HG03439 (cell line): ENCODE measurements around the gene DVL1.

Source experiments
- ATAC-seq: cut with Tn5 transposase; IDR thresholded peaks from one replicate; pipeline ENCODE4 v1.9.1; 2021; ENCODE audit warnings: mild to moderate bottlenecking, moderate library complexity; ENCODE audit not compliant: unreplicated experiment

Gene DVL1

DNA sequence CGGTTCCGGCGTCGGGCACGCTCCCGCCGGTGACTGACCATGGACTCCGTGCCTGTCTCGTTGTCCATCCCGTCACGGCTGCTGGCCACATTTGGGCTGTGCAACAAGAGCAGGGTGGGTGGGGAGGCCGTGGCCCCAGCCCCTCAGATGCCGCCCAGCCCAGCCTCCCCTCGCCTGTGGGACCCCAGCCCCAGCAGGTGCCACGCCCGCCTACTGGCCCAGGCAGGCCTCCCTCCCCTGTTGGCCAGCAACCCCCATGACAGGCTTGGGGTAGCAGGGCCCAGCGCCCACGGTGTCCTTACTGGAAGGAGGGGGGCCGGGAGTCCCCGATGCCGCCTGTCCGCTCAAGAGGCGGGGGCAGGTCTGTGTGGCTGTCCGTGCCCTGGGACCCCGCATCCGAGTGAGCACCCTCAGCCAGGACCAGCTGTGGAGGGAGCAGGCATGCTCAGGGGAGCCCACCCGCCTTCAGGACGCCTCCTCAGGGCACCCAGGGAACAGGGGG is 7.1 kb downstream of the DVL1 start:
- no peak for ATAC-seq

GRCh38 chr1:1341549-1342021 is 7.6 kb downstream of the DVL1 start:
- no peak for ATAC-seq

DNA sequence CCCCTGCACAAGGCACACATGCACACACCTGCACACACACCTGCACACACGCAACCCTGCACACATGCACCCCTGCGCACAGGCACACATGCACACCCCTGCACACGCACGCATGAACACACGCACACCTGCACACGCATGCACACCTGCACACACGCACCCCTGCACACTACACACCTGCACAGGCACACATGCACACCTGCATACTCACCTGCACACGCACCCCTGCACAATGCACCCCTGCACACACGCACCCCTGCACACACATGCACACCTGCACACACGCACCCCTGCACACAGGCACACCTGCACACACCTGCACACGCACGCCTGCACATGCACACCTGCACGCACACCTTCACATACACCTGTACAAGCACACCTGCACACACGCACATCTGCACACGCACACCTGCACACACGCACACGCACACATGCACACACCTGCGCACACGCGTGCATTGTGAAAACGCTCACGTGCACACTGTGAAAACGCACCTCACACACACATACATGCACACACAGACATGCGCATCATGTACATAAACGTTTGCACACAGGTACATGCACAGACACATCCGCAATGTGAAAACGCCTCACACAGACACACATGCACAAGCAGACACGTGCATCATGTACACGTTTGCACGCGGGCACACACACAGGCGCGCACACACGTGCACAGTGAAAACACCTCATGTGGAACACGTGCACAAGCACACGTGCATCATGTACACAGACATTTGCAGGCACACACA is 8.2 kb downstream of the DVL1 start:
- ATAC-seq: no peak

- ATAC-seq: no peak
Measured at GRCh38 chr1:1340185-1340584, 9.0 kb downstream of the DVL1 start.

DNA sequence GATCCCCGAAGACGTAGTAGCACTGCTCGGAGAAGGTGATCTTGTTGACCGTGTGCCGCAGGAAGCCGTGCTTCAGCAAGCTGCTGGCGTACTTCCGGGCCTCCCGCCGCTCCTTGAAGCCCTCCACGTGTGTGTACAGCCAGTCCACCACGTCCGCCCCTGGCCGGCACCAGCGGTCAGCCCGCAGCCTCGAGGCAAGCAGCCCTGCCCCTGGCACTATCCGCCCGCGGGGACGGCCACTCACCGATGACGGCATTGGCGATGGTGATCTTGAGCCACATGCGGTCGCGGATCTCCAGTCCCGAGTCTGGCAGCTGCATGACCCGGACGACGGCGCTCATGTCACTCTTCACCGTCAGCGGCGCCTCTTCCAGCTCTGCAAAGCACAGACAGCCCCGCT is 10.9 kb downstream of the DVL1 start:
- ATAC-seq: no peak

- no peak for ATAC-seq
Measured at GRCh38 chr1:1337793-1338147, 11.4 kb downstream of the DVL1 start.

GRCh38 chr1:1336931-1337792 is 12.1 kb downstream of the DVL1 start:
- ATAC-seq: no peak

DNA sequence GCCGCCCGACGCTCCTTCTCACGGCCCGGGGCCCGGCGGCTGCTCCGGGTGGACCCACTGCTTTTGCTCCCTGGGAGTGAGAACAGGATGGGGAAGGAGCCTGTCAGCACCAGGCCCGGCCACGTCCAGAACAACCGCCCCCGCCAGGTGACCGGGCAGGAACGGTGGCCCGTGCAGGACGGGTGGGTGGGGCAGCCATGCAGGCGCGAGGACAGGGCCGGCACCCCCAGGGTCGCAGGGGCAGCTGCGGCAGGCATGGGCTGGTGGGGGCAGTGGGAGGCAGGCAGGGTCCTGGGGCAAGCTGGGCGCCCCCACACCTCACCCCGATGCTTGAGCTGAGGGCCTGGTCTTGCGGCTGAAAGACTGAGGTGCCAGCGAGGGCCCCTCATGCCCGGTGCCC is 12.8 kb downstream of the DVL1 start:
- no peak for ATAC-seq

GRCh38 chr1:1335792-1336248 is 13.4 kb downstream of the DVL1 start:
- no peak for ATAC-seq

DNA sequence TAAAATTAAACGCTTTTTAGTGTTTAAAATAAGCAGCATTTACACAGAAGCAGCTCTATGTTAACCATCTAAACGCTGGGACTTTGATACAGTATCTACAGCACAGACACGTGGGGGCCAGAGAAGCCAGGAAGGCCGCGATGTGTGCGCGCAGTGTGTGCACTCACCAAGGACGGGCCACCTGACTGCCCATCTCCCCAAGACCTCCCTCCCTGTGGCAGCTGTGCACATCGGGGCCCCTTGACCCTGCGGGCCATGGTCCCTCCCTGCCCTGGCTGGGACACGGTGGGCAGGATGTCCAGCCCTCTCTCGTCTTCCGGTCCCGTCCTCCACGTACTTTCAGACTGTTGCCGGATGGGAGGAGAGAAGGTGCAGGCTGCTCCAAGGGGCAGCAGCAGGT is 13.9 kb downstream of the DVL1 start:
- no peak for ATAC-seq

GRCh38 chr1:1334835-1335234 is 14.4 kb downstream of the DVL1 start:
- ATAC-seq: no peak

DNA sequence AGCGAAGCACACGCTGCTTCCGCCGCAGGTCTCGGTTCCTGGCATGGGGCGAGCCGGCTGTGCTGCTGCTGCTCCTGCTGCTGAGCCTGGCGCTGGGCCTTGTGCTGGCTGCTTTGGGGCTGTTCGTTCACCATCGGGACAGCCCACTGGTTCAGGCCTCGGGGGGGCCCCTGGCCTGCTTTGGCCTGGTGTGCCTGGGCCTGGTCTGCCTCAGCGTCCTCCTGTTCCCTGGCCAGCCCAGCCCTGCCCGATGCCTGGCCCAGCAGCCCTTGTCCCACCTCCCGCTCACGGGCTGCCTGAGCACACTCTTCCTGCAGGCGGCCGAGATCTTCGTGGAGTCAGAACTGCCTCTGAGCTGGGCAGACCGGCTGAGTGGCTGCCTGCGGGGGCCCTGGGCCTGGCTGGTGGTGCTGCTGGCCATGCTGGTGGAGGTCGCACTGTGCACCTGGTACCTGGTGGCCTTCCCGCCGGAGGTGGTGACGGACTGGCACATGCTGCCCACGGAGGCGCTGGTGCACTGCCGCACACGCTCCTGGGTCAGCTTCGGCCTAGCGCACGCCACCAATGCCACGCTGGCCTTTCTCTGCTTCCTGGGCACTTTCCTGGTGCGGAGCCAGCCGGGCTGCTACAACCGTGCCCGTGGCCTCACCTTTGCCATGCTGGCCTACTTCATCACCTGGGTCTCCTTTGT is 15.5 kb downstream of the DVL1 start:
- ATAC-seq: no peak

DNA sequence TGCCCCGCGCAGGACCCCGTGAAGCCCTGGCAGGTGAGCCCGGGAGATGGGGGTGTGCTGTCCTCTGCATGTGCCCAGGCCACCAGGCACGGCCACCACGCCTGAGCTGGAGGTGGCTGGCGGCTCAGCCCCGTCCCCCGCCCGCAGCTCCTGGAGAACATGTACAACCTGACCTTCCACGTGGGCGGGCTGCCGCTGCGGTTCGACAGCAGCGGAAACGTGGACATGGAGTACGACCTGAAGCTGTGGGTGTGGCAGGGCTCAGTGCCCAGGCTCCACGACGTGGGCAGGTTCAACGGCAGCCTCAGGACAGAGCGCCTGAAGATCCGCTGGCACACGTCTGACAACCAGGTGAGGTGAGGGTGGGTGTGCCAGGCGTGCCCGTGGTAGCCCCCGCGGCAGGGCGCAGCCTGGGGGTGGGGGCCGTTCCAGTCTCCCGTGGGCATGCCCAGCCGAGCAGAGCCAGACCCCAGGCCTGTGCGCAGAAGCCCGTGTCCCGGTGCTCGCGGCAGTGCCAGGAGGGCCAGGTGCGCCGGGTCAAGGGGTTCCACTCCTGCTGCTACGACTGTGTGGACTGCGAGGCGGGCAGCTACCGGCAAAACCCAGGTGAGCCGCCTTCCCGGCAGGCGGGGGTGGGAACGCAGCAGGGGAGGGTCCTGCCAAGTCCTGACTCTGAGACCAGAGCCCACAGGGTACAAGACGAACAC is 16.3 kb downstream of the DVL1 start:
- no peak for ATAC-seq

GRCh38 chr1:1332031-1332755 is 17.0 kb downstream of the DVL1 start:
- ATAC-seq: no peak

- ATAC-seq: no peak
Measured at GRCh38 chr1:1331068-1331965, 17.9 kb downstream of the DVL1 start, which contains the start of gene TAS1R3. Gene TAS1R3, plus strand, starts transcription at chr1:1331280. Its CDS starts 66 bp downstream, at chr1:1331346.

DNA sequence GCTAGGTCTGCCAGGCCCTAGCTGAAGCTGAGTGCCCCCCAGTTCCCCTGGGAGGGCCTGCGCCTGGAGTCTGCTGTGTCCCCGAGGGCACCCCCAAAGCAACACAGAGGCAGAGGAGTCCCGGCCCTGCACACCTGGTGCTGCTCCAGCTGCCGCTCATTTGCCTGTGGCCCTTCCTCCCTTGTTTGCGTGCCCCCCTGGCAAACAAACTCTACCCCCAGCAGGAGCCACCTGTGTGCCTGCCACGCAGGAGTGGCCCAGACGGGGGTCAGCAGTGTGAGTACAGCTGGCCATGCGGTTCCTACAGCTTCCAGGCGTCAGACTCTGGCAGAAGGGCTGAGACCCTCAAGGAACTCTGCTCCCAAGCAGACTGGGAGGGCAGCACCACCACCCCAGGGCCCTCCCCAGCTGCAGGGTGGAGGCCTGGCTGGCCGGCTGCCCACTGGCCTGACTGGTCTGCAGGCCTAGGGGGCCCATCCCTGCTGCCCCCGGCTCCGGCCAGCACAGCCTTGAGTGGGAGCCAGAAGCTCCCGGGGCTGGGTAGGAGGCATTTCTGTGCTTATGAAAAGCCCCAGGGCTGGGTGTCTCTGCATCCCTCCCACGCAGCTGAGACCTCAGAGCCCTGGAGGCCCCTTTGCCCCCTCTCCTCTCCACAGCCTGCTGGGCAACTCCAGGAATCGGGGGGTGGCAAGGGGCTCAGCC is 18.7 kb downstream of the DVL1 start:
- ATAC-seq: no peak

- ATAC-seq: no peak
Measured at GRCh38 chr1:1329304-1330210, 19.7 kb downstream of the DVL1 start.
